ENCODE measurements around the gene HOXD1.

The HOXD1 gene

GRCh38 chr2:176187899-176188773 lies at the start of gene HOXD1:
Gene HOXD1, plus strand, starts transcription at chr2:176188668. Its CDS starts 134 bp downstream, at chr2:176188802.
- DNase-seq = no peak

DNA sequence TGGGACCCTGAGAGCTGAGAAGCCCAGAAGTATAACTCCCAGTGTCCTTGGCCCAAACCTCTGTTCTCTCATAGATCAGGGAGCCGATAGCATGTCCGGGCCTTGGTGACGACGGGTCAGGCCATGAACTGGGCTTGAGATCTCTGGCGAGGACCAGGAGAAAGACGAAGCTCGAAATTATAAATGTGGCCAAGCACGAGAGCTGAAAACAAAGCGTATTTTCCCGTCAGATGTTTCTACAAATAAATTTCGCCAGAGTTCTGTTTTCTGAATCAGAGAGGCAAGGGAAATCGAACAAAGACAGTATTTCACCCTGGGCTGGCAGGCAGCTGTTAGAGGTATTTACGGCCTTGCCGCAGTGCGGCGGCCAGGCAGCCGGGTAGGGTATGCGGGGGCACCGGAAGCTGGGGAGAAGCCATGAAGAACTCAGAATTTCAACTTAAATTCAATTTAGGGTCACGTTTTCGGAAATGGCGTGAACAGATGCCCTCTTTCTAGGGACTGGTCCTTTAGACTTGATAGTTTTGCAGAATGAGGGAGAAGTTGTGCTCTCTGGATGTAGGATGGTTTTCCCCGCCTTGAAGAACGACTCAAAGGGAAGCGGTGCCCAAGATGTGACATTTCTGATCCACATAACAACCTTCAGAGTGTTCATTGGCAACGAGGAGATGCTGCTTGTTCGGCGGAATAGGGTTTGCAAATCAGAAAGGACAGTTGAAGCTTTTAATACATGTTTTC lies 49.4 kb upstream of the HOXD1 start:
- DNase-seq = no peak

DNA sequence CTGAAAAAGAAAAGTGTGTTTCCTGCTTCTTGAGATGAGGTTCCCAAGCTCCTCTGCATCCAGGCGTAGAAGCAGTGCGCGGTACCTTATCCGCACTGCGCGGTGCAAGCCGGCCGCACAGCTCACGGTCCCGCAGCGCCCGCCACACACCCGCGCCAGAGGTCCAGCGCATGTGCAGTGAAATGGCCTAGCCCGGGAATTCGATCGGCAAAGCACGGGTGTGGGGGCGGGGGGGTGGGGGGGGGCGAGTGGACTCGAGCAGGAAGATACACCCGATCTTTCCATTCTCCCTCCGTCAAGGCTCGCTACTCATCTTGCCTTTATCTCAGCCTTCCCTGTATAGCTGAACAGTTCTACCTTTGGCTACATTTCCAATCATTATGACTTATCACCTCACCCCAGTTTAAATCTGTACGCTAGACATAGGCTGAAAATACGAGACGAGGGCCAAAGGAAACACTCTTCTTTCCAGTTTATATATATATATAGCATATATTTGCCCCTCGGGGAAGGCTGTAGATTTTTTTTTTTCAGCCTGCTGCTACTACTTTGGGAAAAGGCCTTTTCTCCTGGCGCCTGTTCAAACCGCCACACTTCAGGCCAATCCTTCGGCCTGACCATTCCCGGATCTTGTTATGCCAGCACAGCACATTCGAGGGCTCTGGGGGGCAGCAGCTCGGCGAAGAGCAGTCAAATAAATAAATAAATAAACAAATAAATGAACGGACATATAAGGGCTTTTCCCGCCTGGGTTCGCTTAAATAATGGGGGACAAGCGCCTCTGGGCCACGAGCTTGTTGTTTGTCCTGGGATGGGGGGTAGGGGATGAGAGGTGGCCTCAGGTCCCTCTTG lies 48.6 kb upstream of the HOXD1 start:
- DNase-seq = no peak

- DNase-seq = peak; percentile 28
Observed at GRCh38 chr2:176140513-176141317, 47.8 kb upstream of the HOXD1 start.

DNA sequence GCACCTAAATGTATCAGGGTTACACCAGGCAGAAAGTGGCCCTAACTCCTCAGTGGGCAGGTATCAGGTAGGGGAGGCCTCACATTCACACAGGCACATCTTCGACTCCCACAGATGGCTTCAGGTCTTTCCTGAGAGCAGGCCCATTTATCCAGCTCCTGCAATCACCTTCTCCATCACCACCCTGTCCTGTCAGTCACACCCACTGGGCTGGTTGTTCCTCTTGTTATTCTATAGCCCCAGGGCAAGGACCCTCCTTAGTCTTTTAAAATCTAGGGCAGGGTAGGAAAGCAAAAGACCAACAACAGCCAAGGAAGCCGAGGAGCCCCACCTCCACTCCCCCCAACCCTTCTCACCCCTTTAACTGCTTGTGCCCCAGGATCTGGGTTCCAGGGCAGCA lies 46.2 kb upstream of the HOXD1 start:
- DNase-seq = no peak

DNA sequence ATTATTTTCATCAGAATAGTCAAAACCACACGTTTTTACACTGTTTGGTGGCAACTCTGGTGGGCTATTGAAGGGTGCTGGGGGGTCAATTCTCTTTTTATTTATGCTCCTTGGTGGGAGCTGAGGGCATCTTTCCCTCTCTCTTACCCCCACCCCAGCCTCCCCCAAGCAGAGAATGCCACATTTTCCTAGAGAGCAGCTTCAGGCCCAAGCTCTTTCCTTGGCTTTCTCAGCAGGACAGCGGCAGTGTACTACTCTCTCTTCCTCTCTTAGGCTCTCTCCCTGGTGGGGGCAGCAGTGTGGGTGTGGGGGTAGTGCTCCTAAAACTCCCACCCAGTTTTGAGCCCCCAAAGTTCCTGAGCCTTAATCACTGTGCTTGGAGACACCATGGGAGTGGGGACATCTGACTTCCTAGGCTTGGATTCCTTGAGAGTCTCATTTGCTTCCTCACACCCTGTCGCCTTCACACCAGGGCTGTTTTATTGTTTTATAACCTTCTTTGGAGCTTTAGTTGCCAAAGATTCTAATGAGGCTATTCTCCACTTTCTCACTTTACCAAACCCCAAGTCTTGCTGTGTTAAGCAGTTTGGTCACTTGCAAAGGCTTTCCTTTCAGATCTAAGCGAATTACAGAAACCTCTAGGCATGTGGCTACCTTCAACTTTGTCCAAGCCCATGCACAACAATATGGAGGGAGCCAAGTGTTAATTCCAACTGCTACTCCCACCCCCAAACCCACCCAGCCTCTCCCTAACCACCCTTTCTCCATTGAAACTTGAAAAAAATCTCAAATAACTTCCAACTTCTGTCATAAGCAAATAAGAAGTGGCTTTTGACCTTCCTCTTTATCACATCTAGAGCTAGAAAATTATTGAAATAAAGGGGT lies 43.1 kb upstream of the HOXD1 start:
- no peak for DNase-seq

- DNase-seq = no peak
Observed at GRCh38 chr2:176146101-176146500, 42.4 kb upstream of the HOXD1 start.

- no peak for DNase-seq
Observed at GRCh38 chr2:176146645-176147044, 41.8 kb upstream of the HOXD1 start.

DNA sequence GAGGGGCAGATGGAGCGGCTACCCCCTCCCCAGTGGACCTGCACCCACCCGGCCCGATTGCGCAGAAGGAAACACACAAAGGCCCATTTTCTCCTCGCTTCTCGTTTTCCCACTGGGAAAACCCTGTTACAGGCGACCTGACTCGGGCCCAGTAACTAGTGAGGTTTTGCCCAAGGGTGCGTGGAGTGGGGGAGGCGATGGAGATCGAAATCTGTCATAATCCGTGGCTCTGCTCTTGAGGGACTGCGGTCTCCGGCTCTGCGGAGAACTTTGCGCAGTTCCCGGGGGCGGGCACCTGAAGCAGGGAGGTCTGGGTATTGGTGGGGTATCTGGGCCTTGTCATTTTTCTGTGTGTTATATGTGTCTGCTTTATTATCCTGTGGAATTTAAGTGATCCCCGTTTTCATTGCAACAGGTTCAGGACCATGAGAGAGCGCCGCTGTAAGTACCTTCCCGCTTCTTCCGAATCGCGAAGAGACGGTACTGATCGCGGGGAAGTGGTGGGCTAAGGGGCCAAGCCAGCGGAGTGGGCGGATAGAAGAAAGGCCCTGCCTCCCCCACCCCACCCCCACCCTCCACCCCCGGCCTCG lies 41.2 kb upstream of the HOXD1 start:
- DNase-seq = no peak

DNA sequence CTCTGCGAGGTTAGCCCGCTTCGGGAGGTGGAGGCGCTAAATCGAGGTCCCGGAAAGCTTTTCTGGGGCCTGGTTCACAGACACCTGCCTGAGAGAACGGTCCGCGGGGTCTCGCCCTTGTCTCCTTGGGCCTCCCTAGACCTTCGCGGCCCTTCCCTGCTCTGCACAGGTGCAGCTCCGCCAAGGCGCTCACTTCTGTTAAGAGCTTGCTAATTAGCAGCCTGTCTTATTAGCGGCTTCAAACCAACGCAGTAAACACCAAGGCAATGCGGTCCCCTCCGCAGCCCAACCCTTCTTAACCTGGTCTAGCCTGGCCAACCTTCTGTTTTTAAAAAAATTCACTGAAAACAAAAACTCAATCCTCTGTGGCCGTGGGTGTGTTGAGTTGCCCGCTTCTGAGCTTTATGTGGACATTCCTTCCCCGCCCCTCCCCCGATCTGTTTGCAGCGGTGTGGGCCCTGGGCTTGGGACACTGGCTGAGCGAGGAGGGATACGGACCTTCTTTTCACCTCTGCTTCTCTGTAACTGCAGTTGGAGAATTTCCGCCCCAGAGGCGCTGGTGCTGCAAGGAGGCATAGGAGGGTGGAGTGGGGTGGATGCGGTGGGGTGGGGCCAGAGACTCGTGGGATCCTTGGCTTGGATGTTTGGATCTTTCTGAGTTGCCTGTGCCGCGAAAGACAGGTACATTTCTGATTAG lies 40.5 kb upstream of the HOXD1 start:
- no peak for DNase-seq

DNA sequence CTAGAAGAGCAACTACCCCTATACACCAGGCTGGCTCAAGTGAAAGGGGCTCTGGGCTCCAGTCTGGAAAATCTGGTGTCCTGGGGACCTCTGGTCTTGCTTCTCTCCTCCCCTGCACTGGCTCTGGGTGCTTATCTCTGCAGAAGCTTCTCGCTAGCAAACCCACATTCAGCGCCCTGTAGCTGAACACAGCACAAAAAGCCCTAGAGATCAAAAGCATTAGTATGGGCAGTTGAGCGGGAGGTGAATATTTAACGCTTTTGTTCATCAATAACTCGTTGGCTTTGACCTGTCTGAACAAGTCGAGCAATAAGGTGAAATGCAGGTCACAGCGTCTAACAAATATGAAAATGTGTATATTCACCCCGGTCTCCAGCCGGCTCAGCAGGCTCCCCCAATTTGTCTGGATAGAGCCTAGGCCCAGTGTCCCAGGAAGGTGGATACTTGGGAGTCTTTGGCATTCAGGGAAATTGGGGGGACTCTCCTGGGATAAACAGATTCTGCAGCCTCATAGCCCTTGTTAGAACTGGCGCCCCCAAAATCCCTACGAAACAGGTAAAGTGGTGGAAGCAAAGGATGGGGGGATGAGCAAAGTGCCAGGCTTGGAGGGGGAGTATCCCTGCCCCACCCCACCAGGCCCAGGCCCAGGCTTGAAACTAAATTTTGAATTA lies 39.6 kb upstream of the HOXD1 start:
- DNase-seq = no peak

DNA sequence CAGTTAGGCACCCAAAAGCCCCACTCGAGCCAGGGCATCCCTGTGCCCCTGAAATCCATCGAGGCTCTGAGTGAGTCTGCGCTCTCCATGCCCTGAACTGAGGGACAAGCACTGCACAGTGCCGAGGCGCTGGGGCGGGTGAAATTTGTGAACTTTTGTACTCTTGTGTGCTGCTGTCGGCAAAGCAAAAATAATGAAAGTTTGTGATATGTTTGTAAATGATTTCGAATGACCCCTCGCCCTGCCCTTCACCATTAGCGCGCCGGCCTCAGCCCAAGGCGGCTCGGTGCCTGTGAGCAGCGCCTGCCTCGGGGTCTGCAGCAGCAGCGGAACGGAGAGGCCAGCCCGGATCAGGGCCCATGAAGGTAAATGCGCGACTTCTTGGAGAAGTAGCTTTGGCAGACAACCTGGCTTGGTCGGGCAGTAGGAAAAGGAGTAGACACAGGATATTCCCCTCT lies 39.0 kb upstream of the HOXD1 start:
- no peak for DNase-seq

DNA sequence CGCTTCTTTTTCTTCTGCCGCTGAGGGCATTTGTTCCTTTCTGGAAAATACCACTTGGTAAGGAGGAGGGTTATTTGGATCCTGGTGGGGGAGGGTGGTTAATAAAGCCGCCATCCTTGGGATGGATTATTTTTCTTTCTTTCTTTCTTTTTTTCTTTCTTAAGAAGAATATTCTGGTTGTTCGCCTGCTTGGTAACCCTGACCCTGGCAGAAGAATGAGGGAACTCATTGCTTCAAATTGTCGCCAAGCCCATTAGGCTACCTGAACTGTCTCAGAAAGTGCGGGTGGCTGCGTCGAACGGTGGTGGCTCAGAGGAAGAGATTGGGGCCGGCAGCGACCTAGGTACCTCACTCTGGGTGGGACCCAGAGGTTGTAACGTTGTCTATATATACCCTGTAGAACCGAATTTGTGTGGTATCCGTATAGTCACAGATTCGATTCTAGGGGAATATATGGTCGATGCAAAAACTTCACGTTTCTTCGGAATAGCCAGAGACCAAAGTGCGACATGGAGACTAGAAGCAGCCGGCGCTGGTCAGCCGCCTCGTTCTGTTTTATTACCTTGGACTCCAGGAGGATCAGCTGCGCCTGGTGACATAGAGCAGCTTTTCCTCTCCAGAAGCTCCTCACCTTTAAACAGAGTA lies 38.4 kb upstream of the HOXD1 start:
- no peak for DNase-seq

GRCh38 chr2:176150584-176151441 lies 37.7 kb upstream of the HOXD1 start:
- no peak for DNase-seq

DNA sequence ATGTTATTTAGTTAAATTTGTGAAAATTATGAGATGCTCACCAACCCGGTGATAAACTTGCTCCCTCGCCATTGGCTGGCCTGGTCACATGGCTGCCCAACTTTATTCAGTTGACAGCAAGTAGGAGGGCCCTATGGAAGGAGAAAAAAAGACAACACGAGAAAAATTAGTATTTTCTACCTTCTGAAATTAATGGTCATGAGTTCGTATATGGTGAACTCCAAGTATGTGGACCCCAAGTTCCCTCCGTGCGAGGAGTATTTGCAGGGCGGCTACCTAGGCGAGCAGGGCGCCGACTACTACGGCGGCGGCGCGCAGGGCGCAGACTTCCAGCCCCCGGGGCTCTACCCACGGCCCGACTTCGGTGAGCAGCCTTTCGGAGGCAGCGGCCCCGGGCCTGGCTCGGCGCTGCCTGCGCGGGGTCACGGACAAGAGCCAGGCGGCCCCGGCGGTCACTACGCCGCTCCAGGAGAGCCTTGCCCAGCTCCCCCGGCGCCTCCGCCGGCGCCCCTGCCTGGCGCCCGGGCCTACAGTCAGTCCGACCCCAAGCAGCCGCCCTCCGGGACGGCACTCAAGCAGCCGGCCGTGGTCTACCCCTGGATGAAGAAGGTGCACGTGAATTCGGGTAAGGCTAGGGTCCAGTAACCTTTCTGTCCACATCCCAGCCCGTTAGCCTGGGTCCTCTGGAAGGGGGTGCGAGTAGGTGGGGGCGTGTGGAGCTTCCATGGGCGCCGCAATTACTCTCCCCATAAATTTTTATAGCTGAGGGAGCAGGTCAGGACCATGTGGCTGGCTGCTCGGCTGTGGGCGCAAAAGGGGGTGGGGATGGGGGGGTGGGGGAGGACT lies 36.8 kb upstream of the HOXD1 start, which contains the start of gene HOXD4:
Gene HOXD4, plus strand, starts transcription at position 109 of the 846 bp plus-strand sequence. Its CDS starts 84 bp downstream, at position 193.
- no peak for DNase-seq

DNA sequence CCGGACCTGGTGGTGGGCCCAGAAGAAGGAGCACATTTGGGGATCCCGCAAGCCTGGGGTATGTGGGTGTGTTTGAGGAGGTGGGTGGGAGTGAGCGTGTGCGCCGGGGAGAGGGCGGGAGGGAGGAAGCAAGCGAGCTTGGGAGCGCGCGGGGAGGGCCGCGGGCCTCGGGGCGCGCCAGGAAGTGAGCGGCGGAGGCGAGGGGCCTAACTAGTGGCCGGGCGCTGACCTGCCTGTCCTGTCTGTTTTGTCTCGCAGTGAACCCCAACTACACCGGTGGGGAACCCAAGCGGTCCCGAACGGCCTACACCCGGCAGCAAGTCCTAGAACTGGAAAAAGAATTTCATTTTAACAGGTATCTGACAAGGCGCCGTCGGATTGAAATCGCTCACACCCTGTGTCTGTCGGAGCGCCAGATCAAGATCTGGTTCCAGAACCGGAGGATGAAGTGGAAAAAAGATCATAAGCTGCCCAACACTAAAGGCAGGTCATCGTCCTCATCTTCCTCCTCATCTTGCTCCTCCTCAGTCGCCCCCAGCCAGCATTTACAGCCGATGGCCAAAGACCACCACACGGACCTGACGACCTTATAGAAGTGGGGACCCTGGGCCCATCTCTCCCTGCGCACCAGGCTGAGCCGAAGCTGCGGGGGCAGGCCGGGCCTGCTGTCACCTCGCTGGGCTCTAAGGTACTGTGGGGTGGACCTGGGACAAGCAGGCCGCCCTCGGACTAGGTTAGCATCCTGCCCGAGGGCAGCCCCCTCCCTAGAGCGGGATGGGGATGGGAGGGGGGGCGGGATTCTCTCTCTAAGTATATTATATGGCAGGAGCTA lies 35.9 kb upstream of the HOXD1 start:
- no peak for DNase-seq

Measured in stimulated activated naive CD4-positive, alpha-beta T cell treated with Interleukin-2 at 50 U/mL for 16 hours (primary cell).